ENCODE data around the gene SNX13.
A peak's percentile ranks its signal among the peaks of the same experiment; 100 is the strongest.

SNX13 gene

DNA sequence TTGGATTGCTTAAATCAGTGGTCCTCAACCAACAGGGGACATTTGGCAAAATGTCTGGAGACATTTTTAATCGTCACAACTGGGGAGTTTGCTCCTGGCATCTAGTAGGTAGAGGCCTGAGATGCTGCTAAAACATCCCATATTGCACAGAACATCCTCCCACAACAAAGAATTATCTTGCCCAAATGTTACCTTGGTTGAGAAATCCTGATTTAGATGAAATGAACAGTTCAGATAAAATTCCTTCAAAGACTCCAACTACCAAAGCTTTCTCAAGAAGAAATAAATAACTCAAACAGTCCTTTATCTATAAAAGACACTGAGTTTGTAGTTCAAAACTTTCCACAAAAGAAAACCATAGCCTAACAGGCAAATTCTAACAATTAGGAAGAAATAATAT lies 160.9 kb downstream of the SNX13 start:
- DNase-seq (ENCODE audit: low read depth): no peak
- TF ChIP-seq, protein P1, sequence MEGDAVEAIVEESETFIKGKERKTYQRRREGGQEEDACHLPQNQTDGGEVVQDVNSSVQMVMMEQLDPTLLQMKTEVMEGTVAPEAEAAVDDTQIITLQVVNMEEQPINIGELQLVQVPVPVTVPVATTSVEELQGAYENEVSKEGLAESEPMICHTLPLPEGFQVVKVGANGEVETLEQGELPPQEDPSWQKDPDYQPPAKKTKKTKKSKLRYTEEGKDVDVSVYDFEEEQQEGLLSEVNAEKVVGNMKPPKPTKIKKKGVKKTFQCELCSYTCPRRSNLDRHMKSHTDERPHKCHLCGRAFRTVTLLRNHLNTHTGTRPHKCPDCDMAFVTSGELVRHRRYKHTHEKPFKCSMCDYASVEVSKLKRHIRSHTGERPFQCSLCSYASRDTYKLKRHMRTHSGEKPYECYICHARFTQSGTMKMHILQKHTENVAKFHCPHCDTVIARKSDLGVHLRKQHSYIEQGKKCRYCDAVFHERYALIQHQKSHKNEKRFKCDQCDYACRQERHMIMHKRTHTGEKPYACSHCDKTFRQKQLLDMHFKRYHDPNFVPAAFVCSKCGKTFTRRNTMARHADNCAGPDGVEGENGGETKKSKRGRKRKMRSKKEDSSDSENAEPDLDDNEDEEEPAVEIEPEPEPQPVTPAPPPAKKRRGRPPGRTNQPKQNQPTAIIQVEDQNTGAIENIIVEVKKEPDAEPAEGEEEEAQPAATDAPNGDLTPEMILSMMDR (conservative IDR thresholded peaks at IDR 0.05; ENCODE audit: low read depth, low read length): no peak
- H3K4me3 ChIP-seq (ENCODE audit: low read length): no peak overlapping the region

DNA sequence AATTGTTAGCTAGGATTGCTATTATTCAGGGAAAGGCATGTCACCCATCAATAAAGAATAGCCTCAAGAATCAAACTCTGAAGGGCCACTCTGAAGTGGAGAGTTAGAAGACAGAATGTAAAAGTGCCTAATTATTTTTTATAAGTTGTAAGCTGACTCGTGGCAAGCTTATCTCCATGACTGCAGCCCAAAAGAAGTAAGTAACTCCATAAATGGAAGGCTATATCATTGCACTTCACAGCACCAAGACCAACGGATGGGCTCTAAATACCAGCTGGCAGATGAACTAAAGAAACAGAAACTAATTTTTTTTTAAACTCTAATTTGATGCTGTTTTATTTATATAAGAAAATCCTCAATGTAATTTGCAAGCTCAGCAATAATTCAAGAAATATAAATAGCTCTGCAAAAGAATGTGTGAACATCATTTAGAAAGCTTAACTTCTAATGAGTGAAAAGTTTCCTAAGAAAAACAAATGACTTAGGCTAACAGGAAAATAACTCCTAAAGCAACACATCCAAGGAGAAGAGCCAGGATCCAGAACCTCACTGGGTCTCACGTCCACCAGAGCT lies 165.5 kb downstream of the SNX13 start:
- TF ChIP-seq, protein P1 (conservative IDR thresholded peaks at IDR 0.05; ENCODE audit: low read depth, low read length): no peak
- DNase-seq (ENCODE audit: low read depth): no peak
- no peak overlapping the region for H3K4me3 ChIP-seq (ENCODE audit: low read length)

- DNase-seq (ENCODE audit: low read depth): no peak
- TF ChIP-seq, protein P1 (conservative IDR thresholded peaks at IDR 0.05; ENCODE audit: low read depth, low read length): no peak
- H3K4me3 ChIP-seq (ENCODE audit: low read length): no peak overlapping the region
Measured at GRCh38 chr7:17774248-17774647, 166.0 kb downstream of the SNX13 start.

GRCh38 chr7:17773289-17773626 lies 167.0 kb downstream of the SNX13 start:
- DNase-seq (ENCODE audit: low read depth): peak; percentile 78

DNA sequence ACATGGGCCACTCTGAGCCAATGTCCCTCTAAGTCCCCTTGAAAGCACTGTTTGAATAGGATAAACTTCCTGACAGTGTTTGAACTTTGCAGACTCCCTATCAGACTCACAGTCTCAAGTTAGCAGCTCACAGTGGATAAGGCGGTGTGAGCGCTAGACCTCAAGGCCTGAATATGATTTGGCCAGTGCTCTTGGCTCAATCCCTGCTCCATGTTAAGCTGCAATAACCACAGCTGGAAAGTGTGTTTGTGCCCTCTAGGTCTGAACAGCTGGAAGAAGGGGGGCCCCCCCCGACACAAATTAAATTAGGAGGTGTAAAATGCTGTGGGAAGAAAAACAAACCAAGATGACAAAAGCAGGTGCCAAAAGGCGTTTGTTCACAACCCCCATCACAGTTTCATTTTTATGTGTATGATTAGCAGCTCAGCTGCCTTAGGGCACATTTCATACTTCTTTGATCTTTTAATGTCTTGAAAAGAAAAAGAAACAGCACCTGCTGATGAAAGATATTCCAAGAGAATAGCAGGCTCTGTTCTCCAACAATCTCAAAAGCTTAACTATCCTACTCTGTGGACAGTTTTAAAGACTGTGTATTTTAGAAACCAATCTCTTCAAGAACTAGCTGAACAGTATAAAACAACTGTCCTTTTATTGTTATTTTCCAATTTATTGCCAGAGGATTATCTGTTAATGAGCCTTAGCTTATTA lies 167.6 kb downstream of the SNX13 start:
- H3K4me3 ChIP-seq (ENCODE audit: low read length): no peak overlapping the region
- no peak for DNase-seq (ENCODE audit: low read depth)
- TF ChIP-seq, protein P1 (conservative IDR thresholded peaks at IDR 0.05; ENCODE audit: low read depth, low read length): no peak

More at GRCh38 chr7:17773289-17773626, 167.0 kb downstream of the SNX13 start:
- no peak overlapping the region for H3K4me3 ChIP-seq (ENCODE audit: low read length)
- TF ChIP-seq, protein P1 (conservative IDR thresholded peaks at IDR 0.05; ENCODE audit: low read depth, low read length): no peak

DNA sequence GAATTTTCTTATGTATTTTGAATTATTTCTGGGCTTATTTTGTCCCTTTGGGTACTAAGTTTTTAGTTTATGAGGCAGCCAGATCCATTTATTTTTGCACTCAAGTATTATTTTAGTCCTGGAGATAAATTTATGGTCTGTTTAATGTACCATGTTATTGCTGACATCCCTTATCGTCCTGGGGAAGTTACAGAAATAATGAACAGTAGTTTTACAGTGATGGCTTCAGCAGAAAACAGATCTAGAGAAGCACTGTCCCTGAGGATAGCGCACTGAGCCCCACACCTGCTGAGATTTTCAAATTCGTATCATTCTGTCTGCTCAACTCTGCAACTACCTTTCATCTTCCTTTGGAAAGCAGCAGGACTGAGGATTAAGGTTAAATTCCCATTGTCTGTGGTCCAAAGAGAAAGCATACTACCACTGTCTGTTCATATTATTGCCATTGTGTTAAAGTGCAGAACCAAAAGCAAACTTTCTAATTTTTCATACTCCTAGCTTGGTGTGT lies 168.3 kb downstream of the SNX13 start:
- DNase-seq (ENCODE audit: low read depth): no peak
- H3K4me3 ChIP-seq (ENCODE audit: low read length): no peak overlapping the region
- TF ChIP-seq, protein P1 (conservative IDR thresholded peaks at IDR 0.05; ENCODE audit: low read depth, low read length): no peak
